Fibroblast of peridontal ligament (primary cell): ENCODE data around the gene RNF13.
A peak's percentile ranks its signal among the peaks of the same experiment; 100 is the strongest.
"Not testable (repeated sequence)": the region's sequence is repeated elsewhere in the genome, so short reads cannot be mapped to it uniquely, and the experiment has no call there.

Source experiments
- DNase-seq: peaks from one replicate; pipeline ENCODE4 v3.0.0-alpha.2; 2010; ENCODE audit errors: extremely low read depth

Gene RNF13

DNA sequence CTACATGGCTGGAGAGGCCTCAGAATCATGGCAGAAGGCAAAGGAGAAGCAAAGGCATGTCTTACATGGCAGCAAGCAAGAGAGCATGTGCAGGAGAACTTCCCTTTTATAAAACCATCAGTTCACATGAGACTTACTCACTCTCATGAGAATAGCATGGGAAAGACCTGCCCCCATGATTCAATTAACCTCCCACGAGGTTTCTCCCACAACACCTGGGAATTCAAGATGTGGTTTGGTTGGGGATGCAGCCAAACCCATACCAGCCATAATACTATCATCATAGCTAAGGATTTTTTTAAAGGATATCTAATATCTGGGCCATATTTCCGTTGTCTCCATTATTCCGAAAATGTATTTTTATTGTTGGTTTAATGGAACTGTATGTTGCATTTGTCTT lies 26.5 kb downstream of the RNF13 start:
- not testable (repeated sequence) for DNase-seq

DNA sequence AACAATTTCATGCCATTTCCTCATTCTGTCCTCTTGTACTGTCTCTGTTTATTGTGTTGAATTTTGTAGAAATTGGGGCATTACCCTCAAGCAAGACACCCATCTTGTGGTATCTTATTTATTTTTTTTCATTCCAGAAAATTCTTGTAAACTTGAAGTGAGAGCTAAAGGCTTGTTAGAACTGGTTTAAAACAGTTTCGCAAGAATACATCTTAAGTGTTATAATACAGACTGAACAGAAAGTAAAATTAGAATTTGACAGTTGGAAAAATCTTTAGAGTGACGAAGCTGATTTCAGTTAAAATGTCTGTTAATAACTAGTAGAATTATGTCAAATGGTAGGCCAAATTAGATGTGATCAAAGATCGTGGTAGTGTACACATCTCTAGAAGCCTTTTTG lies 26.9 kb downstream of the RNF13 start:
- no peak for DNase-seq

DNA sequence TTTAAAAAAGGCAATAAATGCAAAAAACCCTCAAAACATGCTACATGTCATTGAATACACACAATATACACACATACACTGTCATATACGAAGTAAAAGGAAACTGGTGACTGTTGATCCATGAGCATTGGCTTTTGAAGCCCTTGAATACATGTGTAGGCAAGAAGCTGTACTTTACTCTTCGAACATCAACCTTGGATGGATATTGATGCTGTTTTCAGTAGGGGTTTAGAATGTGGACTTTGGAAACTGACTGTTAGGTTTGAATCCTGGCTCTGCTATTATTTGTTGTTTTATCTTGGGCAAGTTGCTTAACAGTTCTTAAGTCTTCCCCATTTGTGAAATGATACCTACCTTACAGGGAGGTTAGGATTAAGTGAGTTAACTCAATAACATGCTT lies 30.5 kb downstream of the RNF13 start:
- no peak for DNase-seq

DNA sequence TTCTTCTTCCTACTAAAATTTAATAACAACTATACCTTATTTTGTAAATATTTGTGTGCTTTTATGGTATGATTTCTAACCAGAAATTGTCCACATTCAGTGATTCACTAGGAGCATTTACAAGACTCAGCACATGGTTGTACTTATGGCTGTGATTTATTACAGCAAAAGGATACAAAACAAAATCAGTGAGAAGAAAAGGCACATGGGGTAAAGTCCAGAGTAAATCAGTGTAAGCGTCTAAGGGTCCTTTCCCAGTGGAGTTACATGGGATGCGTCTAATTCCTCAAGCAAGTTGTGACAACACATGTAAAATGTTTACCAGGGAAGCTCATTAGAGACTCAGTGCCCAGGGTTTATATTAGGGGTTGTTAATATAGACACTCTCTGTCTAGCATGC lies 31.1 kb downstream of the RNF13 start:
- no peak for DNase-seq

DNA sequence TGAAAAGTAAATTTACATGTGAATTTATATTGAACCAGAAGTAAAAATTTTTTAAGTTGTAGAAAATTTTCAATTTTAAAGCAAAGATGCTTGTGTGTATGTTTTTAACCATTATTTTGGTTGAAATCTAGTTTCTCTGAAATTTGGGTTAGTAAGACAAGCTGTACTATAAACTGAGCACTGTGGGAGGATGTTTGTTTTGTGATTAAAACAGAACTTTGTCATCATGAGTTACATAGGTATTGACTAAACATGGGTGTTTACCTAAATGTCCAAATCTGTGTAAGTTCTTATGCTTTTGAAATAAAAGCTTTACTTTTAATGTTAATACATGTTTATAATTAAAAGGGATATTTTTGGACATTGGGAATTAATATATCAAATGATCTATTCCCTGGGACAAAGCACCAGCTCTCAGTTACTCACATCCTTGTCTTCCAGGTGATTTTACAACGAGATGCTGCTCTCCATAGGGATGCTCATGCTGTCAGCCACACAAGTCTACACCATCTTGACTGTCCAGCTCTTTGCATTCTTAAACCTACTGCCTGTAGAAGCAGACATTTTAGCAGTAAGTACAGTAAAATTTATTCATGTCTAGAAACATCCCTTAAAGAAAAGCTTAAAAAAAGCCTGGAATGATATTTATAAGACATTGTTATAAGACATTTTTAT lies 32.7 kb downstream of the RNF13 start:
- DNase-seq, result no peak

DNA sequence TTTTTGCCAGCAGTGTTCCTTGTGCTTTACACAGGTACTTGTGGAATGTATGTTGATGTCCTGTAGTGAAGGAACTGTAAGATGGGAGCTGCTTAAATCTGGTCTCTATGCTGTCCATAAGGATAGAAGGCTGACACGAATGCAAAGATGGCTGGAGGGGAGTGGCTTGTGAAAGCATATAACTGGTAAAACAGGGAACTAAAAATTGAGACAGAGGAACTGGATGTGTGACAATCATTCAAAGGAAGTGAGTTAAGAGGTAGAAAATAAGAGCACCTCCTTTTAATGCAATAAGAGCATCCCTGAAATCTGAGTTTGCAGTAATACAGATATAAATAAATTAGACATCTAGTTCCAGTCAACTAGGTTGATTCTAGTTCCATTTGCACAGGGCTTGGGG lies 35.2 kb downstream of the RNF13 start:
- DNase-seq, result no peak

DNA sequence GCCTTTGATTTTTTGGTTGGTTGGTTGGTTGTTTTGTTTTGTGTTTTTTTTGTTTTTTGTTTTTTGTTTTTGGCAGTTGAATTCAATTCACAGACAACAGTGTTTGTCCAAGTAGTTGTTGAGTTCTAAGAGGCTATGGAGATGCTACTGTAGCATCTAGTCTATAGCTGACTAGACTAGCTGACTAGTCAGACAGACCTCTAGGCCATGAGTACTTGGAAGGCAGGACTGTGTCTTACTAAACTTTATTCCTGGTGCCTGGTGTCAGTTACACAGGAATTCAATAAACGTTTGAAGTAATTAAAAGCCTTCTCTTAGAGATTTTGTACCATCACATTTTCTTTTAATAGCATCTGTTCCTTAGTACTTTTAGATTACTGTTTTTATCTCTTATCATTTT lies 35.7 kb downstream of the RNF13 start:
- DNase-seq, result no peak

DNA sequence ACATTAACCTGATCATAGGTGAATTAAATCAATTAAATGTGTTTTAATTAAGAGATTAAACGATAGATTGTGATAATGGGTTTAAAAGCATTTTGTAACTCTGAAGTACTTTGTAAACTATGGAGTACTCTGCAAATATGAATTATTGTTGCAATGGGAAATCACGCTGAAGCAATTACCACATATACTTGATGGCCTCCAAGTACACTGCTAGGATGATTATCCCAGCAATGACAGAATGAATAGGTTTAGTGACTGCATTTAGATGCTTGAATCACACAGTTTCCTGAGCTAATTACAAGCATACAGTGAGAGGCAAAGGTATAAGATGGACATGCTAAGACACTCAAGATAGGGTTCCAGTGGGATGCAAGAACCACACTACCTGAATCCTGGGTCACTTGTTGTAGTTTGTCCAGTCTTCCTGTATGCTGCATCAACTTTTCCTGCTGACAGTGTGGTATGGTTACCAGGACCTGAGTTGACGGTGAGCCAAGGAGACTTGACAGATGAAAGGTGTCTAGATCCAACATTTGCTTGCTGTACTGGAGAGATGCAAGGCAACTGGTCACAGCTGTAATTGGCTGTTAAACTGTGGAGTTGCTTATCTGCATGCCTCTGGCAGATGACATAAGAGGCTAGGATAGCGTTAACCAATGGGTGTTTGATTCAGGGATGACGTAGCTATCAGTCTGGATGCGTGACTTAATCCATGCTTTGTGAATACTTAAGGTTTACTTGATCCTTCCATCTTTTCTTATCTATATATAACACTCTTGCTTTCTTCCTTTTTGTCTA lies 38.0 kb downstream of the RNF13 start:
- no peak for DNase-seq

DNA sequence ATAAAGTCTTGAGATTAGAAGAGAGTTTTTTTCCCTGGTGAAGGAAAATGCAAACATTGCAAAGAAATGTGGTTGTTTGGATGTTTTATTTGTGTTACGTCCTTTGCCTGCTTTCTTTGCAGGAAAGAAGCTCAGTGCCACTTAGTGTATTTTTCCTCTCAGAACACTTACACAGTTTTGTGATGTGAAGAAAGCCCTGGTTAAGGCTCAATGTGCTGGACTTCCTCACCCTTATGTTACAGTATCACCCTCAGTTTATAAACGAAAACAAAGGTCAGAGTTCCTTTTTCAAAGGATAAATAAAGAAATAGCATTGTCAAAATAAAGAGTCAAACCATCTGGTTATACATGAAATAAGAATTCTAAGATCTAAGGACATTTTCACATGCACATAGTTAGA lies 45.9 kb downstream of the RNF13 start:
- DNase-seq, result no peak

DNA sequence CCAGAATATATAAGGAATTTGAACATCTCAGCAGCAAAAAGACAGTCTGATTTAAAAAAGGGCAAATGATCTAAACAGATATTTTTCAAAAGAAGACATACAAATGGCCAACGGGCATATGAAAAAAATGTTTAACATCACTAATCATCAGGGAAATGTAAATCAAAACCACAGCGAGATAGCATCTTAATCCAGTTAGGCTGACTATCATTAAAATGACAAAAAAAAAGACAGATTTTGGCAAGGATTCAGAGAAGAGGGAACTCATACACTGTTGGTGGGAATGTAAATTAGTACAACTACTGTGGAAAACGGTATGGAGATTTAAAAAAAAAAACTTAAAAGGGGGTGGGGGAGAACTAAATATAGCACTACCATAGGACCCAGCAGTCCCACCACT lies 47.9 kb downstream of the RNF13 start:
- DNase-seq, result no peak

DNA sequence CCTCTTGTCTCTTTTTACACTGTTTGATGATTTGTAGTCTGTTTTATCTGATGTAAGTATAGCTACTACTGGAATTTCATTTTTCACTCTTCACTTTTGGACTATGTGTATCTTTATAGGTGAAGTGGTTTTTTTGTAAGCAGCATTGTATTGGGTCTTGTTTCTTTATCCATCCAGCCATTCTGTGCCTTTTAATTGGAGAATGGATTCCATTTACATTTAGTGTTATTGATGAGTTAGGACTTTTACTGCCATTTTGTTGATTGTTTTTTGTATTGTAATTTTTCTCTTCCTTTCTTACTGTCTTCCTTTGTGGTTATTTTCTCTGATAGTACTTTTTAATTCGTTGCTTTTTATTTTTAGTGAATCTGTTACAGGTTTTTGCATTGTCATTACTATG lies 54.5 kb downstream of the RNF13 start:
- DNase-seq, result no peak

DNA sequence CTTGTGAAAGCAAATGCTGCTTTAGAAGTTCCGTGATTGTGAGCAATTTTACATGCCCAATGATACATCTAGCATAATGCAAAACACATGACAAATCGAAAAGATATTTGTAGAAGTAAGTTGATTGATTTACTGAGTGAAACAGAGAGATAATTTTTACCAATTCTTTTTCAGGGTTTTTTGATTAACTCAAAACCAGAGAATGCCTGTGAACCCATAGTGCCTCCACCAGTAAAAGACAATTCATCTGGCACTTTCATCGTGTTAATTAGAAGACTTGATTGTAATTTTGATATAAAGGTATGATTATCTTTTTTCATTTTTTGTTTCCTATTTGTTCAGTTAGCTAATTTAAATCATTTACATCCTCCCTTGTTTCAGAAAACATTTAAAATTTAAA lies 58.8 kb downstream of the RNF13 start:
- DNase-seq, result peak; percentile 69

DNA sequence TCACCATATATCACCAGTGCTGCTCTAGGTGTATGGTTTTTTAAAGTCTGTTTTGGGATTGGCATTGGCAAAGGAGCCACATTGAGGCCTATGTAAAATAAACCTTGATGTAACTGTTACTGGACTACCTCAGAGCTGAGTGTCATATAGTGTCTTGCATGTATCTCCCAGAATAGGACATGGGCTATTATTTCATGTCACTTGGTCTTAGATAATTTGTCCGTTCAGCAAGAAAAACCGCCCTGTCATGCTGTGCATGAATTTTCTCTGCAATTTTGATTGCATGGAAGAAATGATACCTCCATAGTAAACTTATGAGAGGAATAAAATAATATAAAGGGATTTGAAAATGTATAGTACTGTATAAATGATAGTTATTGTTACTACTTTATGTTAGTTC lies 59.6 kb downstream of the RNF13 start:
- DNase-seq, result no peak

DNA sequence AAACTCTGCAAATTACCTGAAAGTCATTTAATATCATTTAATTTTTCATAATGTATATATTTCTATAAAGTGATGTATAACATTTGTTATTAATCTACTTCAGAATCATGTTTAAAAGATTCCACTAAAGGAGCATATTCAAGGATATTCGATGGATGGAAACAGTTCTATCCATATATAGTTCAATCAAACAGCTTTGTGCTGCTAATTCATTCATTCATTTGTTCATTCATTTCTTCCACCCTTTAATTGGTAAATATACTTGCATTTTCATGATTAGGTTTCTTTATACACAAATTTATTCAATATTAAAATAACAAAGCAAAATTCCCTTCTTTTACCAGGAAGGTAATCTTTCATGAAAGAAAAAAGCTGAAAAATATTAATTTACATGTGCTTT lies 64.7 kb downstream of the RNF13 start:
- no peak for DNase-seq

DNA sequence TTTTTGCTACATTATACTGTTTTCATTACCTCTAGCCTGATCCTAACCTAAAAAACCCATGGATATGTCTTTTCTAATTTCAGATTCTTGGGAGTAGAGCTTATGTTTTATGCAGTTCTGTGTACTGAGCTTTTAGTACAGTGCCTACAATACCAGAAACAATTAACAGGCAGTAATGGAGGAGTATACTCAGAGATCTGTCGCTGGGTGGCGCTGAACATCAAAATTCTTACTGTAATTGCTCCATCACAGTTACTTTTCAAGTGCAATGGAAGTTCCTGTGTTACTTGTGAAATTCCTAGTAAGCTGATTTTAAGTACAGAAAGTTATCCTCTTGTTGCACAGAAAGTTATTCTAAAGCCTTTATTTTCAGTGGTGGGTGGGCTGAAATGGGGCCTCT lies 66.9 kb downstream of the RNF13 start:
- peak; percentile 84 for DNase-seq

DNA sequence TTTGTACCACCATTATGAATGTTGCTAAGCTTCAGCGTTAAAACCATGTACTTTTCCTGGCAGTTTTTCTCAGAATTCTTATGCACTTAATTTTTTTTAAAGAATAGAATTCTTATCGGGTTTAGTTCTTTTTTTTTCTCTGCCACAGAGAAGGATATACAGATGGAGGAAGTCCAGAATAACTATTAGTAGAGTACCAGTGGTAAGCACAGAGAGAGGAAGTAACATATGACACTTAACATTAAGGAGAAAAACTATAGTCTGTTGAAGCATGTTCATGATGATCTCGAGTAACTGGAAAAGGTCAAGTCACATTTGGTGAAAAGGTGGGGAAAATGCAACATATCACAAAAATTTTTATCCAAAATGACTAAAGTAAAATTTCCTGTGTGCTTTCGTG lies 68.9 kb downstream of the RNF13 start:
- DNase-seq, result no peak

DNA sequence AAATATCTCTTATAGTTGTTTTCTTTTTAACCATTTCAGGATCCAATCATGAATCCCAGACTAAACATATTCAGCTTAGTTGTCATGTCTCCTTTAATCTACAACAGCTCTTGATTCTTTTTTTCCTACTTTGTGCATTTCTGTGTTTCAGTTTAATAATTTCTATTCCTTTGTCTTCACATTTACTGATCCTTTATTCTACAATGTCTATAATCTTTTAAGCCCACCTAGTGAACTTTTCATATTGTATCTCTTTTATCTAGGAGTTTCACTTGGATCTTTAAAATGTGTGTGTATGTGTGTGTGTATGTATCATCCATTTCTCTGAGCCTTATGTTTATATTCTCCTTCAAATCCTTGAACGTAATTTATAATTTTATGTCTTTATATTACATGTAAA lies 70.1 kb downstream of the RNF13 start:
- no peak for DNase-seq

DNA sequence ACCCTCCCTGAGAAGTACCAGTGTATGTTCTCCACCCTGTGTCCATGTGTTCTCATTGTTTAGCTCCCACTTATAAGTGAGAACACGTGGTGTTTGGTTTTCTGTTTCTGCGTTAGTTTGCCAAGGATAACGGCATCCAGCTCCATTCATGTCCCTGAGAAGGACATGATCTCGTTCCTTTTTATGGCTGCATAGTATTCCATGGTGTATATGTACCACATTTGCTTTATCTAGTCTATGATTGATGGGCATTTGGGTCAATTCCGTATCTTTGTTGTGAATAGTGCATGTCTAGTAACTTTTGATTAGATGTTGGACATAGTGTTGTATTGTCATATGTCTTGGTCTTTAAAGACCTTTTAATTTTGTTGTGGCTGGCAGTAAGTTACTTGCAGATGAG lies 70.8 kb downstream of the RNF13 start:
- DNase-seq, result not testable (repeated sequence)

DNA sequence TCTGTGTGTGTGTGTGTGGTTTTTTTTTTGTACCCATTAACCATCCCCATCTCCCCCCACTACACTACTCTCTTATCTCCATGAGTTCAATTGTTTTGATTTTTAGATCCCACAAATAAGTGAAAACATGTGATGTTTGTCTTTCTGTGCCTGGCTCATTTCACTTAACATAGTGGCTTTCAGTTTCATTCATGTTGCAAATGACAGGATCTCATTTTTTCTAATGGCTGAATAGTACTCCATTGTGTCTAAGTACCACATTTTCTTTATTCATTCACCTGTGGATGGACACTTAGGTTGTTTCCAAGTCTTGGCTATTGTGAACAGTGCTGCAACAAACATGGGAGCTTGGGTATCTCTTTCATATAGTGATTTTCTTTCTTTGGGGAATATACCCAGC lies 71.8 kb downstream of the RNF13 start:
- DNase-seq, result not testable (repeated sequence)

DNA sequence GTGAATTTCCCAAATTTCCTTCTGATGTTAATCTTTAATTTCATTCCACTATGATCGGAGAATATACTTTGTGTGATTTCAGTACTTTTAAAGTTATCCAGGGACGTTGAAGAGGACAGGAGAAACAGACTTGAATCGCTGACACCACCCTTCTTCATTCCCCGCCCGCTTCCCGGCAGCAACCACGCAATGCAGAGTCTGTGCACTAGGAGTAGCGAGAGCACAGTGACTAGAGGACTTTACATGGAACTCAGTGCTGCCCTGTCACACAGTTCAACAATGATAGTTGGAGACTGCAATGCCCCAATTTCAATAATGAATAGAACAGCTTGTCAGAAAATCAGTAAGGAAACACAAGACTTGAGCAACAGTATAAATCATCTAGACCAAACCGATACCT lies 73.9 kb downstream of the RNF13 start:
- DNase-seq, result no peak

DNA sequence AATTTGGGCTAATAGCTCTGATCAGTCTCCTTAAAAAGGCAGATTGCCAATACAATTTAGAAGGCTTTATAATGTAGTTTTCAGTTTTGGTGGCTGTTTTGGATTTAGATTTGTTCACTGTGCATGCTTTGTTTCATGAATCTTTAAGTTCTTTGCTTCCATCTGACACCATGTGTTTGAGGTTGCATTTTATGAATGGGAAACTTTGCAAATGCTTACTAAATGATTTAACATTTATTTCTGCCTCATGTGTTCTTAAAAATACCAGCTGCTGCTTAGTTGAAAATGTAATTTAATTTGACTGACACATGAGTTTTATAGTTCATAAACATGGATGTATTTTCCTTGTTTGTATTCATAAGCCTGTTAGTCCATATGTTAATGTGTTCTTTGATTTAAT lies 78.6 kb downstream of the RNF13 start:
- no peak for DNase-seq

DNA sequence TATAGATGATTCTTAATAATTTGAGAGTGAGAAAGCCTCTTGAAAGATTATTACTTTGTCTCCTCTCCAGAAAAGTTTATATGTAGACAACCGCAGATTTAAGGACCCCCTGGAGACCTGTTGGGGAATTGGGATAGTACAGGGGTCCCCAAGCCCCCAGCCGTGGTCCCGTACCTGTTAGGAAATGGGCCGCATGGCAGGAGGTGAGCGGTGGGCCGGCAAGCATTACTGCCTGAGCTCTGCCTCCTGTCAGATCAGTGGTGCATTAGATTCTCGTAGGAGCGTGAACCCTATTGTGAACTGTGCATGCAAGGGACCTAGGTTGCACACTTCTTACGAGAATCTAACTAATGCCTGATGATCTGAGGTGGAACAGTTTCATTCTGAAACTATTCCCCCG lies 79.4 kb downstream of the RNF13 start:
- DNase-seq, result no peak

DNA sequence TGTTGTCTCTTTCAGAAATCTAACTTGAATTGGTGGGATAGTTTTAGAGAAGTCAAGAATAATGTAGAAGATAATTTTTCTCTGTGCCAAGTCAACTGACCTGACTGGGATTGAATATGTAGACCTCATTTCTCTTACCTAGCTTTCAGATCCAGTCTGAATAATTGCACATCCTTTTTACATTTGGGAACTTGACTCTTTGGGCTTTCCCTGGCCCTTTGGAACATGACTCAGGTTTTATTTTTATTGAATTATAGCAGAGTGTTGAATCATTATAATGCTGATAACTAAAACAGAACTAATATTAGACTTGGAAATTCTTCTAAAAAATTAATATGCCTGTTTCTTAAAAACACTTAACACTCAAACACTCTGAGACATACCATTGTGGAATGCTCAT lies 81.2 kb downstream of the RNF13 start:
- peak; percentile 16 for DNase-seq

DNA sequence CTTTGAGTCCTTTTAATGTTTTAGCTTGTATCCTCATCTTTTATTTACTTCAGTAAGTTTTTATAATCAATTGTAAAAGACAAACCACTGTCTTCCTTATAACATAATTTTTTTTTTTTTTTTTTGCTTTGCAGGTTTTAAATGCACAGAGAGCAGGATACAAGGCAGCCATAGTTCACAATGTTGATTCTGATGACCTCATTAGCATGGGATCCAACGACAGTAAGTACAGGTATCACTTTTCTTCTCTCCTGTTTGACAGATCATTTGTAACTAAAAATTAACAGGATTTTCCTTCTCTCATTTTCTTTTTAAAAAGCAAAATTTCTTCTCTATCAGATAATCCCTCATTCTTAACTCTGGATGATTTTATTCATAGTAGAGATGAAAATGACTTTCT lies 82.3 kb downstream of the RNF13 start:
- no peak for DNase-seq
